Retinal pigment epithelial cell (primary cell): ENCODE results near the gene ITGA4.

ENCODE experiments used
- DNase-seq: peaks from one replicate; pipeline ENCODE4 v3.0.0-alpha.2; 2010; ENCODE audit warnings: low read depth
- H3K4me3 ChIP-seq: 2 replicates; pipeline ENCODE4 v1.5.1; 2011; ENCODE audit warnings: mild to moderate bottlenecking, low read length, control low read depth, moderate library complexity
- TF ChIP-seq, protein P1 (sequence below): conservative IDR thresholded peaks from 2 replicates; pipeline ENCODE4 v1.5.1; 2011; ENCODE audit warnings: low read depth, low read length, control low read depth, inconsistent platforms

Gene ITGA4

DNA sequence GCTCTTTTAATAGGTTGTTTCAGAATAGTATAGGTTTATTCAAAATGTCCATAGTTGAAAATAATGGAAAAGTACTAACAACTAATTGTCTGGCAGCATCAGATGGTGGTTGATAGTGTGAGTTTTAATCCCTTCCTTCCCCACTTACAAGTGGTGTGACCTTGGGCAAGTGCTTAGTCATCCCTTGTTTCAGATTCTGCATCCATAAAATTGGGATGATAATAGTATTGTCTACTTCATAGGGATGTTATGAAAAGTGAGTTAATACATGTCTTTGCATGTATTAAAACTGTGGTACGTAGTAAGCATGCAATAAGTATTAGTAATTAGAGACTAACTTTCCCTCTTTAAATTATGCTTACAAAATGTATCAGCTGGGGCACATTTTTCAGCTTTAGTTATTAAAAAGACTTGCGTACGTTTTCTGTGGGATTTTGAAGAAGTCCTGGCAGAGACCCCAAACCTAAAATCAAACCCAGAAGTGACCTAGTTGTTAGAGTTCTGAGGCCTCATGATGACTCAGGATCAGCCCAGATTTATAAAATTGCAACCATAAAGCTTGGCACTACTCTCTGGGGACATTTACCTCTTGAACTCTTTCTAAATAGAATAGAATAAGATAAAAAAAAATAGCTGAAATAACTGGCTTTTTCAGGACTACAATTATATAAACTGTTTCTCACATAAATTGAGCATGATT is 8.6 kb downstream of the ITGA4 start:
- TF ChIP-seq, protein P1, sequence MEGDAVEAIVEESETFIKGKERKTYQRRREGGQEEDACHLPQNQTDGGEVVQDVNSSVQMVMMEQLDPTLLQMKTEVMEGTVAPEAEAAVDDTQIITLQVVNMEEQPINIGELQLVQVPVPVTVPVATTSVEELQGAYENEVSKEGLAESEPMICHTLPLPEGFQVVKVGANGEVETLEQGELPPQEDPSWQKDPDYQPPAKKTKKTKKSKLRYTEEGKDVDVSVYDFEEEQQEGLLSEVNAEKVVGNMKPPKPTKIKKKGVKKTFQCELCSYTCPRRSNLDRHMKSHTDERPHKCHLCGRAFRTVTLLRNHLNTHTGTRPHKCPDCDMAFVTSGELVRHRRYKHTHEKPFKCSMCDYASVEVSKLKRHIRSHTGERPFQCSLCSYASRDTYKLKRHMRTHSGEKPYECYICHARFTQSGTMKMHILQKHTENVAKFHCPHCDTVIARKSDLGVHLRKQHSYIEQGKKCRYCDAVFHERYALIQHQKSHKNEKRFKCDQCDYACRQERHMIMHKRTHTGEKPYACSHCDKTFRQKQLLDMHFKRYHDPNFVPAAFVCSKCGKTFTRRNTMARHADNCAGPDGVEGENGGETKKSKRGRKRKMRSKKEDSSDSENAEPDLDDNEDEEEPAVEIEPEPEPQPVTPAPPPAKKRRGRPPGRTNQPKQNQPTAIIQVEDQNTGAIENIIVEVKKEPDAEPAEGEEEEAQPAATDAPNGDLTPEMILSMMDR: no peak
- no peak overlapping the region for H3K4me3 ChIP-seq
- peak; percentile 40 for DNase-seq

DNA sequence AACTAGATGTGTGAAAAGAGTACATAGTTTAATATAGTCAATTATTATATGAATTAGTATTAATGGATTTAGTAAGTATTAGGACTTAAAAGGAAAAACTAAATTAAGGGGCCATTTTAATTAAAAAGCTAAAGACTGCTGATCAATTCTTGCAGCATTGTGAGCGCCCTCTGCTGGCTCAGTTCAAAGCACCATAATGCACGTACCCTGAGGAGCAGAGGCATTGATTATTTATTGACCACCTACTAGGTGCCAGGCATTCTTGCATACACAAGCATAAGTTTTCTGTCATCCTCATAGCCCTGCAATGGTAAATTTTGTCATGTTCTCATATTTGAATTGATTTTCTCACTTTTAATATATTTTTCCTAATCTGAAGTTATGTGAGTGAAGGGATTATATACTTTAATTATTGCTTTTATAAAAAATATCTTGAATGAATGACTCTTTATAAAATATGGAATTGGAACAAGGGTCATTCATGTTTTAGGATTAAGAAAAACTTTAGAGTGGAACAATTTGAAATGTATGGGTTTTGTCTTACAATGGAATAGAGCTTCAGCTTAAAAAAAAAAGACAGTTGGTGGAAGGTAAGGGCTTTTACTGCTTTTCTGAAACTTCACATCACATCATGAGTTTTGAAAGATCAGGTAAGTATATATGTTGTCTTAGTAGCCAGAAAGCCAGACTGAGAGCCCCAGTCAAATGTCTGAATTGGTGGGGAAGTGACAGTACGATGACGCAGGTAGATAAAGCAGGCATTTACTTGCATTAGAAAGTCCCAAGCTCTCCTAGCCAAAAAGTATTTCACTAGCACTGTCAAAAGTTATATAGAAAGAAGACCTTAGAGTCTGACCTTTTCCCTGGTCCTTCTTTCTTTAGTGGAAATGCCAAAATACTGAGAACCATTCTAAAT is 9.7 kb downstream of the ITGA4 start:
- TF ChIP-seq, protein P1: peak; percentile 83
- no peak overlapping the region for H3K4me3 ChIP-seq
- DNase-seq: no peak

DNA sequence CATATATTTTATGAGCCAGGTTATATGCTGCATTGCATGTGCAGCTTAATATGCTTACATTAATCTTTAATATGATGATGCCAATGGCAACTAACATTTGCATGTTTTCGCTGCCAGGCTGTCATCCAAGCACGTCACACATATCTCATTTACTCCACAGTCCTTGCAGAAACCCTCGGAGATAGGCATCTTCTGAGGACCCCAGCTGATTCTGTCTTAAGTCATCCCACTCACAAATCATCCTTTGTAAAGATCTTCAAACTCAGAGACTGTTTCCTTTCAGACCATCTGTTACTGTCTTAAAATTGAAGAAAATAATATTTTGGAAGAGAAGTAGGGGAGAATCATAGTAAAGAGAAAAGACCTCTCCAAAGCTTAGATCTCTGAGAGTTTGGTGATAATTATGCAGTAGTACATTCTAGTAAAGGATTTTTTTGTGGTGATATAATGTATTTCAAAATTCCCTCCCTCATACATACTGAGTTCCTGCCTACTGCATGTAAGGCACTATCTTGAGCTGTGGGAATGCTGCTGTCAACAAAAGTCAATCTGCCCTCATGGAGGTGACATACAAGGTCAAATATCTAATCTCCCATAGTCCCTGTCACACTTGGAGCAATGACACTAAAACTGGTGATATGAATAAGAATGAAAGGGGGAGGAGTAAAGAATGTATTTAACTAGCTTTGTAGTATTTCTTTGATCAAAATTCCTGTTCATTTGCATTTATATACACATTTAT is 11.0 kb downstream of the ITGA4 start:
- no peak overlapping the region for H3K4me3 ChIP-seq
- DNase-seq: no peak
- TF ChIP-seq, protein P1: no peak

DNA sequence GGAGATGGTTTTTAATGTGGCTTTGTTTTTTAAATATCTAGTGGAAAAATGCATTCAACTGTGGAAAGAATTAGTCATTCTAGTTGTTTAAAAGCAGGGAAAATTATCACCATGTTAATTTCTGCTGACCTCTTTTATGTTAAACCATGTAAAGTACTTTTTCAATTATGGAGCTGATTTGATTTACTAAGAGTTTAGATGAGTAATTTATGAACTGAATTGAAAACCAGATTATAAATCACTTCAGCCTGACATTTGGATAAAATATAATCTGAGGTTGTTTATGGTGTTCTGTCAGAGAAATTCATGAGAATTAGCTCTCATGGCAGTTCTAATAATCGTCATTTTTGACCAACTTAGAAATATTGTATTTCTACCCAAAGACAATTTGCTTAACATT is 11.6 kb downstream of the ITGA4 start:
- no peak for DNase-seq
- TF ChIP-seq, protein P1: no peak
- H3K4me3 ChIP-seq: no peak overlapping the region

DNA sequence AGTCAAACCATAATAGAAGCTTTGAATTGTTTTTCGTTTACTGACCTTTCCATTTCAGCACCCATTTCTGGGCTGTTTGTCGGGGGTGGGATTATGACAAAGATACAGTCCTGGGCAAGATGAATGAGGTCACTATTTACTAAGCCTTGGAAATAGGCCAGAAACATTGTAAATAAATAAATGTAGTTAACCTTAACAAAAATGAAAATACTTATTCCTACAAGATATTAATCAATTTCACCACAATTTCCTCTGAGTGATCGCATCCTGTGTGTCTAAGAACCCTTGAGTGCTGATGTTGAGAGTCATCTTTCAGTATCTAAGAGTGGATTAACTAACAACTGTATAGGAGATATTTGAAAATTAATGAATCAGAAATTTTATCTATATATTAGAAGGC is 14.0 kb downstream of the ITGA4 start:
- H3K4me3 ChIP-seq: no peak overlapping the region
- DNase-seq: no peak
- TF ChIP-seq, protein P1: no peak

DNA sequence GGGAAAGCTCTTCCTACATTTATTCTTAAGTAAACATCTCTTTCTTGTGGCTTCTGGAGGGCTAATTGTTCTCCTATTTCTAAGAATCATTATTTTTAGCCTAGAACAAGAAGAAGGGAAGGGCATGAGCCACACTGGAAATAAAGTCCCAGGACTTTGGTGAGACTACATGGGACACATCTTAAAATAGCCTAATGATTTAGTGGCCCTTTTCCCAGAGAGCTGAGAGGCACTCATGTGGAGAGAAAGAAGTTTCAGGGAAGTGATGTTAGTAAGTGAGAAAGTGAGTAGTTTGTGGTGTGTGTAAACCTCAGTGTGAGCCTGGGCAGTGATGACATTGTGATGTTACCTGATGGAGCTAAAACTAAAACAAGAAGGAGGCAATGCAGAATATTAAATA is 14.6 kb downstream of the ITGA4 start:
- H3K4me3 ChIP-seq: no peak overlapping the region
- TF ChIP-seq, protein P1: no peak
- DNase-seq: no peak
